Measurements from ENCODE around the gene FAU. TPM values are rescaled to one million over a fixed set of nuclear protein-coding genes. Genes with fewer than 3 reads are reported as not detected.

The FAU gene
- total and polyA plus RNA-seq, 2 of the 13 experiments (the other 11 are each of a cell fraction or from before 2014, with no cell fraction given): 374 to 869 TPM

GRCh38 chr11:65112546-65113360 lies 9.2 kb downstream of the FAU start (continued):
- TF ChIP-seq KDM4B (CRISPR knock-in tag; IDR thresholded peaks at IDR 0.05): no peak
- no peak for TF ChIP-seq ZNF354B (CRISPR knock-in tag; IDR thresholded peaks at IDR 0.05)
- 0 out of 2 replicates have a peak, but pooled peaks have one; percentile 14 for TF ChIP-seq BCL6 (CRISPR knock-in tag; IDR thresholded peaks at IDR 0.05)
- TF ChIP-seq ZBTB46 (CRISPR knock-in tag; IDR thresholded peaks at IDR 0.05; ENCODE audit: borderline replicate concordance): 0 out of 2 replicates have a peak, but pooled peaks have one; percentile 16
- TF ChIP-seq ZNF737 (CRISPR knock-in tag; IDR thresholded peaks at IDR 0.05; ENCODE audit: borderline replicate concordance): no peak
- TF ChIP-seq RFXAP (CRISPR knock-in tag; IDR thresholded peaks at IDR 0.05; ENCODE audit: borderline replicate concordance): peak; percentile 60; the same call in 1 of the 2 replicates
- TF ChIP-seq SNRNP70 (IDR thresholded peaks at IDR 0.05; ENCODE audit: low read depth, low read length): no peak
- no peak for TF ChIP-seq ZFP36L2 (CRISPR knock-in tag; IDR thresholded peaks at IDR 0.05)
- TF ChIP-seq STAT5B (CRISPR knock-in tag; IDR thresholded peaks at IDR 0.05): no peak
- TF ChIP-seq NCOR1 (IDR thresholded peaks at IDR 0.05; ENCODE audit: borderline replicate concordance, low read length): no peak
- TF ChIP-seq FLYWCH1 (CRISPR knock-in tag; IDR thresholded peaks at IDR 0.05): no peak
- TF ChIP-seq ZNF383 (CRISPR knock-in tag; IDR thresholded peaks at IDR 0.05; ENCODE audit: borderline replicate concordance): no peak
- TF ChIP-seq SP1 (IDR thresholded peaks at IDR 0.05): no peak
- TF ChIP-seq SP1 (CRISPR knock-in tag; IDR thresholded peaks at IDR 0.05): no peak; the same call in 1 of the 2 replicates
- TF ChIP-seq ZNF660 (CRISPR knock-in tag; IDR thresholded peaks at IDR 0.05; ENCODE audit: borderline replicate concordance, low read depth): no peak
- no peak for TF ChIP-seq GABPA (IDR thresholded peaks at IDR 0.05; ENCODE audit: low read depth, low read length)
- peak; percentile 68 for TF ChIP-seq GABPA (CRISPR knock-in tag; IDR thresholded peaks at IDR 0.05; ENCODE audit: low read depth)
- TF ChIP-seq ZNF580 (CRISPR knock-in tag; IDR thresholded peaks at IDR 0.05; ENCODE audit: borderline replicate concordance, low read depth): peak; percentile 74; the same call in 1 of the 2 replicates
- no peak for TF ChIP-seq ZNF281 (CRISPR knock-in tag; IDR thresholded peaks at IDR 0.05; ENCODE audit: borderline replicate concordance)
- TF ChIP-seq ZNF777 (CRISPR knock-in tag; IDR thresholded peaks at IDR 0.05): peak; percentile 75
- no peak for TF ChIP-seq ZNF496 (CRISPR knock-in tag; IDR thresholded peaks at IDR 0.05; ENCODE audit: insufficient replicate concordance)
- TF ChIP-seq FOXC1 (CRISPR knock-in tag; IDR thresholded peaks at IDR 0.05; ENCODE audit: borderline replicate concordance): peak; percentile 13; the same call in 1 of the 2 replicates
- TF ChIP-seq PRDM4 (CRISPR knock-in tag; IDR thresholded peaks at IDR 0.05; ENCODE audit: borderline replicate concordance): no peak
- TF ChIP-seq MED13 (CRISPR knock-in tag; IDR thresholded peaks at IDR 0.05): no peak

Measured in HepG2 (cell line).